Effector CD4-positive, alpha-beta T cell (primary cell): ENCODE measurements around the gene FN3K.
"Not testable (repeated sequence)": the region's sequence is repeated elsewhere in the genome, so short reads cannot be mapped to it uniquely, and the experiment has no call there.

Source experiments
- DNase-seq: peaks from one replicate; pipeline ENCODE4 v3.0.0-alpha.2; 2020

Gene FN3K

GRCh38 chr17:82737967-82738877 is 2.8 kb downstream of the FN3K start:
- no peak for DNase-seq

GRCh38 chr17:82740906-82741759 is 5.7 kb downstream of the FN3K start:
- no peak for DNase-seq

- no peak for DNase-seq
Observed at GRCh38 chr17:82743344-82744219, 8.2 kb downstream of the FN3K start.

GRCh38 chr17:82744736-82745135 is 9.3 kb downstream of the FN3K start:
- DNase-seq: not testable (repeated sequence)

- DNase-seq: no peak
Observed at GRCh38 chr17:82745524-82745923, 10.1 kb downstream of the FN3K start.

GRCh38 chr17:82748756-82749155 is 13.3 kb downstream of the FN3K start:
- DNase-seq: no peak

- no peak for DNase-seq
Observed at GRCh38 chr17:82750241-82750908, 15.0 kb downstream of the FN3K start.

- no peak for DNase-seq
Observed at GRCh38 chr17:82751171-82751570, 15.8 kb downstream of the FN3K start.

- peak; percentile 84 for DNase-seq
Observed at GRCh38 chr17:82751571-82752370, 16.4 kb downstream of the FN3K start, which contains the start of gene TBCD. TSS of gene TBCD (plus strand) at chr17:82752065. CDS start at chr17:82752194, 129 bp downstream.

- peak; percentile 25 for DNase-seq
Observed at GRCh38 chr17:82752371-82753200, 17.2 kb downstream of the FN3K start.

GRCh38 chr17:82753201-82753464 is 17.7 kb downstream of the FN3K start:
- no peak for DNase-seq

GRCh38 chr17:82754297-82755208 is 19.1 kb downstream of the FN3K start:
- no peak for DNase-seq

GRCh38 chr17:82756166-82756565 is 20.8 kb downstream of the FN3K start:
- DNase-seq: no peak

- DNase-seq: no peak
Observed at GRCh38 chr17:82765371-82765770, 30.0 kb downstream of the FN3K start.

GRCh38 chr17:82767041-82767754 is 31.8 kb downstream of the FN3K start:
- DNase-seq: peak; percentile 27

GRCh38 chr17:82769041-82769440 is 33.6 kb downstream of the FN3K start:
- DNase-seq: no peak

- no peak for DNase-seq
Observed at GRCh38 chr17:82772026-82772425, 36.6 kb downstream of the FN3K start.

GRCh38 chr17:82774456-82774855 is 39.0 kb downstream of the FN3K start:
- DNase-seq: not testable (repeated sequence)
